Uterus (tissue), 2 donors: Measurements from ENCODE around the gene CABP7.

Experiments
- CTCF ChIP-seq, 4 experiments: fragments of 200-600 bp in 2 of 4; fragments of 450-650 bp in 2 of 4; sonication (generic) in 2 of 4; IDR thresholded peaks; one replicate each; pipeline ENCODE4 v1.5.1; 2016 to 2019; ENCODE audit warnings: antibody characterized with exemption in 4 of 4, mild to moderate bottlenecking in 2 of 4, moderate library complexity in 1 of 4
- POLR2A ChIP-seq, 2 donors: fragments of 450-650 bp; IDR thresholded peaks; one replicate each; pipeline ENCODE4 v1.6.1; 2016; ENCODE audit warnings: antibody characterized with exemption in 2 of 2, mild to moderate bottlenecking in 1 of 2, moderate library complexity in 1 of 2

- no peak for TF ChIP-seq CTCF (IDR thresholded peaks at IDR 0.05)
- TF ChIP-seq POLR2A (IDR thresholded peaks at IDR 0.05): no peak
Observed at GRCh38 chr22:29717789-29718188, 2.0 kb upstream of the CABP7 start.
